ENCODE results near the gene SEPTIN3. TPM values are rescaled to one million over a fixed set of nuclear protein-coding genes. Genes with fewer than 3 reads are reported as not detected.

Gene SEPTIN3, protein sequence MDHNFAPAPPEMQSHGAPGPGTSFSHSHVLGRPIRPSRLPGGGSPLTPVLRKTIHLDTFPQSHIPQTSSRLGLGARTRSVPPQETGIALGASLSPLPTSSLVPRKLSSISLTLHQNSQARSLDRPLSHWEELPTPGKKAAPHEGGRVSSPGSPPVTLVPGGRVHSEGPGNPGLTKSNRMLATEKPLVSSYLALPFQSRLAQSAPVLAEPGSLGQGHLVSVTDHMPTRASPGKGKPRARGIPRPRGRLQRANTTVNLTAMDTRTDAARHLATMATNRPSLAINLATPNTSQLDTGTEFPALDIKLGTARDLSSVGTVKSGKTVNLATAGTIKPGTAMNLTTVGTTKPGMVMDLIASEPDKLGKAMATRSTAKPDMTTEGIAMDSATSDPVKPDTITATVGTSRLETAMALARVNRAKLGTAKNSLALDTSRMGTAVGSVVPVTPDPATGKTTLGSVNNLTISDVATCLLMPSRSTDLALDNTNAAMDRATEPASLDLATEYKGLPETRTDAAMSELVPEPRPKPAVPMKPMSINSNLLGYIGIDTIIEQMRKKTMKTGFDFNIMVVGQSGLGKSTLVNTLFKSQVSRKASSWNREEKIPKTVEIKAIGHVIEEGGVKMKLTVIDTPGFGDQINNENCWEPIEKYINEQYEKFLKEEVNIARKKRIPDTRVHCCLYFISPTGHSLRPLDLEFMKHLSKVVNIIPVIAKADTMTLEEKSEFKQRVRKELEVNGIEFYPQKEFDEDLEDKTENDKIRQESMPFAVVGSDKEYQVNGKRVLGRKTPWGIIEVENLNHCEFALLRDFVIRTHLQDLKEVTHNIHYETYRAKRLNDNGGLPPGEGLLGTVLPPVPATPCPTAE
- total RNA-seq = 0.21 TPM in 1 of 2 replicates, not detected in the other

DNA sequence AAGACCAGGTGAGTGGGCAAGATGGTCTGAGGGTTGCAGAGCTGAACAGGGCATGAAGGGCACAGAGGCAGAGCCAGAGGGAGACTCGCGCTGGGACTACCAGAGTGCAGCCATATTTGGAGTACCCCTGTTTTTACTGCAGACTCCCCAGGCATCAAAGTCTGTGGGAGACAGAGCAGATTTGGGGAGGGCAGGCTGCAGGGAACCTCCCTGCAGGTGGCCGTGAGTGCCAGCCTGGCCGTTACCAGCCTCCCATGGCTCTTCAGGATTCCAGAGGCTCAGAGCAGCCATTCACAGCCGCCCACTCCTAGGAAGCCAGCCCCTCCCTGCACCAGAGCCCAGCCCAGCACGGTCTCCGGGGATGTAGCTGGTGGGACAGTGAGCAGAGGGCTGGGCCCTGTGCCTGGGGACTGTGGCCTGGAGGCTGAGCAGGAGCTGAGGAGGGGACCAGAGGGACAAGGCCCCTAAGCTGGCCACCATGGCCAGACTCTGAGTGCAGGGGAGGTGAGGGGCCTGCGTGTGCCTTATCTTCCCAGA is at the start of gene SEPTIN3:
Gene SEPTIN3 (plus strand): TSS at position 334 of the 537 bp plus-strand sequence. CDS start 2,050 bp downstream, outside the sequence.

DNA sequence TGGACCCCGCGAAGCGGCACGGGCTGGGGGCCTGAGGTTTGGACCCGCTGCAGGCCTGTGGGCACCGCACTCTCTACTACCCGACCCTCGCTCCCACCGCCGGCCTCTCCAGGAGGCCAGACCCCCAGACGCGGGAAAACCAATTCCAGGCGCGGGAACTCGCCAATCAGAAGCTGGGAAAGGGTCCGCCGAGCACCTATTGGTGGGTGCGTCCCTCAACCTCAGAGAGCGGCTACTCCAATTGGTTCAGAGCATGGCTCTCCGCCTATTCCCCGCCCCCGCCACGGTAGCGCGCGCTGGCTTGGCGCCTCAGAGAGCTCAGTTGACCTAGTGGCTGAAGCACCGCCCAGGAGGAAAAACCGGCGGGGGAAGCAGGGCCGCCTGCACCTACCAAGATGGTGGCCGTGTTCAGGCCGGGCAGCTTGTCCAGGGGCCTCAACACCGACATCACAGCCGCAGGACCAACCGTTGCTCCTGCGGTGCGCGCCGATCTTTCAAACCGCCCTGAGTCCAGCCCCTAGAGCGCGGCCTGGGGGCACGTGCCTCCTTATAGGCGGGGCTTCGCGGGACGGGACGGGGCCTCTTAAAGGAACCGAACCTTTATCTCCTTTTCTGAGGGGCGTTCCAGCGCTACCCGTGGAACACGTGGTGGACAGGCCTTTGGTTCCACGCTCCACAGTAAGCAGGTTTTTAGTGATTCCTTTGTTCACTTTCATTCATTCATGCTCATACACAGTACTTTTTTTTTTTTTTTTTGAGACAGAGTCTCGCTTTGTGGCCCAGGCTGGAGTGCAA is 22.4 kb upstream of the SEPTIN3 start, which contains the start of gene CENPM:
Gene CENPM (minus strand): TSS at position 524 of the 795 bp plus-strand sequence. CDS start 76 bp downstream, at position 448.

GRCh38 chr22:41951898-41952474 is 17.3 kb upstream of the SEPTIN3 start, which contains the start of gene SMIM45:
Gene SMIM45, plus strand, starts transcription at chr22:41952150.

GRCh38 chr22:41998361-41999261 is 29.4 kb downstream of the SEPTIN3 start, which contains the start of gene WBP2NL:
Gene WBP2NL, plus strand, starts transcription at chr22:41998788. Its CDS starts 31 bp downstream, at chr22:41998819.

Other genes with a start within 250 kb of the SEPTIN3 start
- 7.2 and 9.3 TPM in 2 replicates for gene CCDC134, start 168.8 kb upstream of the SEPTIN3 start, total RNA-seq
- gene SREBF2, start 136.3 kb upstream of the SEPTIN3 start, total RNA-seq = 66.3 and 178 TPM in 2 replicates
- gene SHISA8, start 54.4 kb upstream of the SEPTIN3 start, total RNA-seq = not detected in 2 replicates
- gene TNFRSF13C, start 42.6 kb upstream of the SEPTIN3 start, total RNA-seq = under 0.01 and 0.14 TPM in 2 replicates
- gene CENPM, start 22.3 kb upstream of the SEPTIN3 start, total RNA-seq = 1.2 and 1.7 TPM in 2 replicates
- 0.34 and 0.57 TPM in 2 replicates for gene WBP2NL, start 29.3 kb downstream of the SEPTIN3 start, total RNA-seq
- 12.3 and 26.7 TPM in 2 replicates for gene NAGA, start 101.4 kb downstream of the SEPTIN3 start, total RNA-seq
- gene PHETA2, start 104.8 kb downstream of the SEPTIN3 start, total RNA-seq = 2.0 and 2.1 TPM in 2 replicates
- 6.8 TPM in 2 replicates for gene SMDT1, start 110.3 kb downstream of the SEPTIN3 start, total RNA-seq
- gene NDUFA6, start 121.3 kb downstream of the SEPTIN3 start, total RNA-seq = 35.9 and 50.5 TPM in 2 replicates
- 0.34 and 1.8 TPM in 2 replicates for gene CYP2D6, start 161.4 kb downstream of the SEPTIN3 start, total RNA-seq